ENCODE measurements around the gene TMEM59.

DNA sequence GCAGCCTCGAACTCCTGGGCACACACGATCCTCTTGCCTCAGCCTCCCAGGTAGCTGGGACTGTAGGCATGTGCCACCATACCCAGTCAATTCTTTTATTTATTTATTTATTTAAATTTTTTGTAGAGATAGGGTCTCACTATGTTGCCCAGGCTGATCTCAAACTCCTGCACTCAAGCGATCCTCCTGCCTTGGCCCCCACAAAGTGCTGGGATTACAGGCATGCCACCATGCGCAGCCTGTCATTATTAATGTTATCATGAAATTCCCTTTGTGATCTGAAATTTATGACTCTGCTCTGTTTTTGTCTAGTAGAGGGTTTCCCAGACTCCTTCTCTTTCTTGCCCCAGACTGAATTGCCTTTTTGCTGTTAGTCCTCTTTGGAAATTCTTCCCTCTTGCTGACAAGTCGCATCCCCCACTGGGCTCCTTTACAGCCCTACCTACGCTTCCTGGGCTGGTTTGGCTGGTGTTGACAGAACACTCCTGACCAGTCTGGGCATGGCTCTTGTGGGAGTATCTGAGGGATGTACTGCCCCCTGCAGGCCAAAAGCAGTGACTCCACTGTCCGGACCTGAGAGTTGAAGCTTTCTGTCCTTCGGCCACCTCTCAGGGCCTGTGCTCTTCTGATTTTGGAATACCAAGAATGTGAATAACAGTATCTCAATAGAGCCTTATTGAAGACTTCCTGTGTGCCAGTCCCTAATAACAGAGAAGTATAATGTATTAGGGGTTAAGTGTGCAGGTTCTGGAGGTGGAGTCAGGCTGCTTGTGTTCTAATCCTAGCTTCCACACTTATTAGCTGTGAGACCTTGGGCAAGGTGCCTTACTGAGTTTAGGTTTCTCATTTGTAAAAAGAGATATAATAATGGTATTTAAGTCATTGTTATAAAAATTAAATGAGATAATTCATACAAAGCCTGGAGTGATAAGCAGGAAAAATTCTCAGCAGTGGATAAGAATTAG lies 28.6 kb upstream of the TMEM59 start:
- peak; percentile 73 to 82 for TF ChIP-seq RAD21 (IDR thresholded peaks at IDR 0.05 in 1 of 2, conservative IDR thresholded peaks at IDR 0.05 in 1 of 2; ENCODE audit: low read depth in 2 of 2, low read length in 2 of 2)
- TF ChIP-seq, protein P1, sequence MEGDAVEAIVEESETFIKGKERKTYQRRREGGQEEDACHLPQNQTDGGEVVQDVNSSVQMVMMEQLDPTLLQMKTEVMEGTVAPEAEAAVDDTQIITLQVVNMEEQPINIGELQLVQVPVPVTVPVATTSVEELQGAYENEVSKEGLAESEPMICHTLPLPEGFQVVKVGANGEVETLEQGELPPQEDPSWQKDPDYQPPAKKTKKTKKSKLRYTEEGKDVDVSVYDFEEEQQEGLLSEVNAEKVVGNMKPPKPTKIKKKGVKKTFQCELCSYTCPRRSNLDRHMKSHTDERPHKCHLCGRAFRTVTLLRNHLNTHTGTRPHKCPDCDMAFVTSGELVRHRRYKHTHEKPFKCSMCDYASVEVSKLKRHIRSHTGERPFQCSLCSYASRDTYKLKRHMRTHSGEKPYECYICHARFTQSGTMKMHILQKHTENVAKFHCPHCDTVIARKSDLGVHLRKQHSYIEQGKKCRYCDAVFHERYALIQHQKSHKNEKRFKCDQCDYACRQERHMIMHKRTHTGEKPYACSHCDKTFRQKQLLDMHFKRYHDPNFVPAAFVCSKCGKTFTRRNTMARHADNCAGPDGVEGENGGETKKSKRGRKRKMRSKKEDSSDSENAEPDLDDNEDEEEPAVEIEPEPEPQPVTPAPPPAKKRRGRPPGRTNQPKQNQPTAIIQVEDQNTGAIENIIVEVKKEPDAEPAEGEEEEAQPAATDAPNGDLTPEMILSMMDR (IDR thresholded peaks at IDR 0.05; ENCODE audit: control extremely low read depth in 1 of 3, insufficient read depth in 1 of 3, low read depth in 1 of 3, low read length in 3 of 3) = peak; percentile 85 to 98 (median 95)
- no peak for TF ChIP-seq RBBP5 (IDR thresholded peaks at IDR 0.05; ENCODE audit: borderline replicate concordance, low read depth, low read length)
- TF ChIP-seq EP300 (IDR thresholded peaks at IDR 0.05; ENCODE audit: borderline replicate concordance in 1 of 2, low read depth in 2 of 2, low read length in 2 of 2) = no peak
- TF ChIP-seq SP2 (IDR thresholded peaks at IDR 0.05; ENCODE audit: low read length) = no peak
- TF ChIP-seq, protein P2, sequence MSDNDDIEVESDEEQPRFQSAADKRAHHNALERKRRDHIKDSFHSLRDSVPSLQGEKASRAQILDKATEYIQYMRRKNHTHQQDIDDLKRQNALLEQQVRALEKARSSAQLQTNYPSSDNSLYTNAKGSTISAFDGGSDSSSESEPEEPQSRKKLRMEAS (IDR thresholded peaks at IDR 0.05) = 0 out of 2 replicates have a peak, but pooled peaks have one; percentile 37
- TF ChIP-seq POU5F1 (IDR thresholded peaks at IDR 0.05; ENCODE audit: low read depth, low read length) = no peak
- TF ChIP-seq ZNF274 (IDR thresholded peaks at IDR 0.05; ENCODE audit: borderline replicate concordance, extremely low read depth, low read length) = no peak
- TF ChIP-seq, protein P3, sequence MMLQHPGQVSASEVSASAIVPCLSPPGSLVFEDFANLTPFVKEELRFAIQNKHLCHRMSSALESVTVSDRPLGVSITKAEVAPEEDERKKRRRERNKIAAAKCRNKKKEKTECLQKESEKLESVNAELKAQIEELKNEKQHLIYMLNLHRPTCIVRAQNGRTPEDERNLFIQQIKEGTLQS (IDR thresholded peaks at IDR 0.05; ENCODE audit: insufficient read depth, low read depth, low read length) = no peak
